ENCODE results near the gene D2HGDH.
"Not testable (repeated sequence)": the region's sequence is repeated elsewhere in the genome, so short reads cannot be mapped to it uniquely, and the experiment has no call there.

D2HGDH gene

GRCh38 chr2:241768850-241769249 lies 34.4 kb downstream of the D2HGDH start:
- no peak for DNase-seq (ENCODE audit: low spot score)

- DNase-seq (ENCODE audit: low spot score): no peak
These were observed 35.4 kb downstream of the D2HGDH start for GRCh38 chr2:241769819-241770184.

- DNase-seq (ENCODE audit: low spot score): no peak
These were observed 35.9 kb downstream of the D2HGDH start for GRCh38 chr2:241770185-241770935.

- no peak for DNase-seq (ENCODE audit: low spot score)
These were observed 36.5 kb downstream of the D2HGDH start for GRCh38 chr2:241770936-241771285.

GRCh38 chr2:241771286-241772062 lies 37.0 kb downstream of the D2HGDH start:
- peak; percentile 34 for DNase-seq (ENCODE audit: low spot score)

GRCh38 chr2:241772063-241772499 lies 37.7 kb downstream of the D2HGDH start:
- DNase-seq (ENCODE audit: low spot score): no peak

GRCh38 chr2:241773511-241774418 lies 39.3 kb downstream of the D2HGDH start:
- DNase-seq (ENCODE audit: low spot score): no peak

GRCh38 chr2:241774419-241775222 lies 40.2 kb downstream of the D2HGDH start:
- no peak for DNase-seq (ENCODE audit: low spot score)

GRCh38 chr2:241775223-241776177 lies 41.1 kb downstream of the D2HGDH start:
- peak; percentile 17 for DNase-seq (ENCODE audit: low spot score)

GRCh38 chr2:241776336-241777169 lies 42.1 kb downstream of the D2HGDH start, which contains the start of gene GAL3ST2:
TSS of gene GAL3ST2 (plus strand) at chr2:241776822. CDS start at chr2:241776956, 134 bp downstream.
- no peak for DNase-seq (ENCODE audit: low spot score)

- DNase-seq (ENCODE audit: low spot score): no peak
These were observed 42.8 kb downstream of the D2HGDH start for GRCh38 chr2:241777170-241777685.

- peak; percentile 9 for DNase-seq (ENCODE audit: low spot score)
These were observed 43.5 kb downstream of the D2HGDH start for GRCh38 chr2:241777686-241778627.

GRCh38 chr2:241780939-241781569 lies 46.6 kb downstream of the D2HGDH start:
- no peak for DNase-seq (ENCODE audit: low spot score)

GRCh38 chr2:241782053-241782452 lies 47.6 kb downstream of the D2HGDH start:
- not testable (repeated sequence) for DNase-seq (ENCODE audit: low spot score)

GRCh38 chr2:241788135-241788534 lies 53.7 kb downstream of the D2HGDH start:
- DNase-seq (ENCODE audit: low spot score): no peak

GRCh38 chr2:241788572-241788971 lies 54.1 kb downstream of the D2HGDH start:
- peak; percentile 71 for DNase-seq (ENCODE audit: low spot score)

- not testable (repeated sequence) for DNase-seq (ENCODE audit: low spot score)
These were observed 57.0 kb downstream of the D2HGDH start for GRCh38 chr2:241791385-241791784.
